Endodermal cell (in vitro differentiated cells): ENCODE measurements around the gene UNC13B. TPM values are rescaled to one million over a fixed set of nuclear protein-coding genes. Genes with fewer than 3 reads are reported as not detected.

Experiments used
- DNase-seq: peaks from one replicate; pipeline ENCODE4 v3.0.0-alpha.2; 2017
- H3K27ac ChIP-seq: 2 replicates; pipeline ENCODE4 v1.5.1; 2013; ENCODE audit warnings: mild to moderate bottlenecking, low read depth, low read length, moderate library complexity
- H3K27me3 ChIP-seq: 2 replicates; pipeline ENCODE4 v1.6.1; 2013; ENCODE audit warnings: mild to moderate bottlenecking, low read length, moderate library complexity; ENCODE audit not compliant: insufficient read depth, control insufficient read depth, poor library complexity, severe bottlenecking
- H3K36me3 ChIP-seq: 2 replicates; pipeline ENCODE4 v1.7.0; 2013; ENCODE audit warnings: mild to moderate bottlenecking, low read length, moderate library complexity; ENCODE audit not compliant: control insufficient read depth, insufficient read depth
- H3K4me1 ChIP-seq: one replicate; pipeline ENCODE4 v1.7.0; 2013; ENCODE audit warnings: low read length; ENCODE audit not compliant: control insufficient read depth, insufficient read depth
- H3K4me3 ChIP-seq: 2 replicates; pipeline ENCODE4 v1.5.1; 2013; ENCODE audit warnings: mild to moderate bottlenecking, low read length, moderate library complexity
- H3K9ac ChIP-seq: 2 replicates; pipeline ENCODE4 v1.6.1; 2013; ENCODE audit warnings: mild to moderate bottlenecking, low read length, moderate library complexity; ENCODE audit not compliant: poor library complexity, severe bottlenecking; ENCODE audit errors: extremely low read depth
- H3K9me3 ChIP-seq: 2 replicates; pipeline ENCODE4 v1.6.1; 2013; ENCODE audit warnings: mild to moderate bottlenecking, low read length, moderate library complexity; ENCODE audit not compliant: control insufficient read depth
- H3K27ac Mint-ChIP-seq: 2 replicates; pipeline ENCODE4 v1.8.0; 2020; ENCODE audit warnings: mixed read lengths
- H3K27me3 Mint-ChIP-seq: 2 replicates; pipeline ENCODE4 v1.8.0; 2021; ENCODE audit warnings: mild to moderate bottlenecking, mixed read lengths; ENCODE audit not compliant: insufficient read depth
- H3K36me3 Mint-ChIP-seq: 2 replicates; pipeline ENCODE4 v1.8.0; 2020; ENCODE audit warnings: low read depth, mixed read lengths
- H3K4me1 Mint-ChIP-seq: 2 replicates; pipeline ENCODE4 v1.8.0; 2020; ENCODE audit warnings: mixed read lengths
- H3K4me3 Mint-ChIP-seq: 2 replicates; pipeline ENCODE4 v1.8.0; 2020; ENCODE audit warnings: mild to moderate bottlenecking, moderate library complexity, mixed read lengths
- H3K9me3 Mint-ChIP-seq: 2 replicates; pipeline ENCODE4 v1.8.0; 2020; ENCODE audit warnings: mild to moderate bottlenecking, mixed read lengths
- WGBS, 2 experiments: methylation state at CpG; one replicate each; pipeline versions ENCODE4 v1.1.5 to v1.1.7; 2013; ENCODE audit warnings: missing lambda C conversion rate in 2 of 2, mixed read lengths in 1 of 2; ENCODE audit not compliant: insufficient coverage in 1 of 2, insufficient read length in 1 of 2; 5-methylcytosine and 5-hydroxymethylcytosine counted together
- total RNA-seq, 2 donors: library from RNA; stranded (reverse); fragmentation: NEBNext Ultra II Directional in 1 of 2; extraction: Animal tissue kit (Norgen Biotek cat#: 25700) in 1 of 2; gene quantifications; 2 replicates in 1 of 2; 3 replicates in 1 of 2; pipeline ENCODE4 v1.2.1, GENCODE V29; 2021
- TF ChIP-seq, protein P1 (sequence below): fragments of 200-600 bp; sonication (generic); conservative IDR thresholded peaks from 2 replicates; pipeline ENCODE4 v1.5.0; 2021; ENCODE audit warnings: antibody characterized with exemption, mild to moderate bottlenecking

The UNC13B gene
- total RNA-seq, 2 donors from 2014 or later, result 53.9 to 57.2 TPM

- H3K9me3 Mint-ChIP-seq, result peaks cover 17% of the 10 kb centered on the region
- no peak overlapping the region for H3K4me3 Mint-ChIP-seq
- no peaks in the 10 kb centered on the region for H3K27me3 Mint-ChIP-seq
- TF ChIP-seq, protein P1, sequence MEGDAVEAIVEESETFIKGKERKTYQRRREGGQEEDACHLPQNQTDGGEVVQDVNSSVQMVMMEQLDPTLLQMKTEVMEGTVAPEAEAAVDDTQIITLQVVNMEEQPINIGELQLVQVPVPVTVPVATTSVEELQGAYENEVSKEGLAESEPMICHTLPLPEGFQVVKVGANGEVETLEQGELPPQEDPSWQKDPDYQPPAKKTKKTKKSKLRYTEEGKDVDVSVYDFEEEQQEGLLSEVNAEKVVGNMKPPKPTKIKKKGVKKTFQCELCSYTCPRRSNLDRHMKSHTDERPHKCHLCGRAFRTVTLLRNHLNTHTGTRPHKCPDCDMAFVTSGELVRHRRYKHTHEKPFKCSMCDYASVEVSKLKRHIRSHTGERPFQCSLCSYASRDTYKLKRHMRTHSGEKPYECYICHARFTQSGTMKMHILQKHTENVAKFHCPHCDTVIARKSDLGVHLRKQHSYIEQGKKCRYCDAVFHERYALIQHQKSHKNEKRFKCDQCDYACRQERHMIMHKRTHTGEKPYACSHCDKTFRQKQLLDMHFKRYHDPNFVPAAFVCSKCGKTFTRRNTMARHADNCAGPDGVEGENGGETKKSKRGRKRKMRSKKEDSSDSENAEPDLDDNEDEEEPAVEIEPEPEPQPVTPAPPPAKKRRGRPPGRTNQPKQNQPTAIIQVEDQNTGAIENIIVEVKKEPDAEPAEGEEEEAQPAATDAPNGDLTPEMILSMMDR, result no peak
- no peak overlapping the region for H3K9ac ChIP-seq
- peaks cover 18% of the 10 kb centered on the region for H3K9me3 ChIP-seq
- no peak for DNase-seq
- no peaks in the 10 kb centered on the region for H3K27me3 ChIP-seq
- no peak overlapping the region for H3K4me3 ChIP-seq
- no peaks in the 10 kb centered on the region for H3K36me3 ChIP-seq
- no peaks in the 10 kb centered on the region for H3K4me1 ChIP-seq
- no peak overlapping the region for H3K27ac Mint-ChIP-seq
- no peaks in the 10 kb centered on the region for H3K4me1 Mint-ChIP-seq
- H3K36me3 Mint-ChIP-seq, result peaks cover 11% of the 10 kb centered on the region
- H3K27ac ChIP-seq, result no peak overlapping the region
- 88 to 89% methylated on average over 2 to 6 of the region's 6 CpGs for WGBS, 2 experiments
Measured at GRCh38 chr9:35220659-35221338, 59.0 kb downstream of the UNC13B start.

DNA sequence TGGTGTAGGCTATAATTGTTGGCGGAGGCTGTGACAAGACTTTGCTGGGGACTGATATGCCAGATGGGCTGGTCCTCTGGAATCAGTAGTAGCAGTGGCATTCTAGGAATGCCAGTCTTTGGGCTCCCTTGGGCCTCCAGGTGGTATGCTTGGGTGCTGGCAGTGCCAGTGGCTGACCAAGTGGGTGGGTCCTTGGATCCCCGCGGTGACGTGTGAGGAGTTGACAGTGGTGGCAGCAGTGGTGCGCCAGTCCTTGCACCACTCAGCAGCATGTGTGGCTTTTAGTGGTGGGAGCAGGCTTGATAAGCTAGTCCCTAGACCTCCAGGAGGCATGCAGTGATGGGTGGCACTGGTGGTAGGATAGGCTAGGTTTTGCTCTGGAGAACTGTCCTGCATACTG lies 63.9 kb downstream of the UNC13B start:
- no peaks in the 10 kb centered on the region for H3K4me1 ChIP-seq
- H3K27me3 ChIP-seq, result no peaks in the 10 kb centered on the region
- WGBS, 2 experiments, result 80 to 97% methylated on average over 2 to 5 of the region's 5 CpGs
- H3K36me3 ChIP-seq, result no peaks in the 10 kb centered on the region
- Mint-ChIP-seq H3K4me3 (no peak overlapping the region), H3K36me3 (peaks cover 11% of the 10 kb centered on the region), H3K27ac (no peak overlapping the region), H3K9me3 (peaks cover 17% of the 10 kb centered on the region), H3K27me3 (no peaks in the 10 kb centered on the region), H3K4me1 (no peaks in the 10 kb centered on the region)
- H3K4me3 ChIP-seq, result no peak overlapping the region
- peaks cover 18% of the 10 kb centered on the region for H3K9me3 ChIP-seq
- TF ChIP-seq, protein P1, result no peak
- no peak for DNase-seq
- no peak overlapping the region for H3K9ac ChIP-seq
- no peak overlapping the region for H3K27ac ChIP-seq

DNA sequence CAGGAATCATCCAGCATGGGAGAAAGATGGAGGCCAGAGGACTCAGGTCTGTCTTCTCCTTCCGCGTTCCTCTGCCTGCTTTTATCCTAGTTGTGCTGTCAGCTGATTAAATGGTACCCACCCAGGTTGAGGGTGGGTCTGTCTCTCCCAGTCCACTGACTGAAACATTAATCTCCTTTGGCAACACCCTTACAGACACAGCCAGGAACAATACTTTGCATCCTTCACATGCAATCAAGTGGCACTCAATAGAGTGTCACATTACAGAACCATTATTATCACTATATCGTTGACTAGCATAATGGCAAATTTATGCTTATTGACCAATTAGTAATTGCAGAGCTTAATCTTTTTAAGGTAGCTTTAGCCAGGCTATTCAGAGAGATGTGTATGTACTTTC lies 64.8 kb downstream of the UNC13B start:
- Mint-ChIP-seq H3K4me1 (no peaks in the 10 kb centered on the region), H3K9me3 (peaks cover 16% of the 10 kb centered on the region), H3K36me3 (peaks cover 11% of the 10 kb centered on the region), H3K4me3 (no peak overlapping the region), H3K27me3 (no peaks in the 10 kb centered on the region), H3K27ac (no peak overlapping the region)
- H3K4me1 ChIP-seq, result no peaks in the 10 kb centered on the region
- no peaks in the 10 kb centered on the region for H3K27me3 ChIP-seq
- no peak overlapping the region for H3K4me3 ChIP-seq
- DNase-seq, result no peak
- H3K9me3 ChIP-seq, result peaks cover 18% of the 10 kb centered on the region
- TF ChIP-seq, protein P1, result no peak
- H3K9ac ChIP-seq, result no peak overlapping the region
- H3K36me3 ChIP-seq, result no peaks in the 10 kb centered on the region
- no peak overlapping the region for H3K27ac ChIP-seq
- 93 to 100% methylated on average over 3 of the region's 3 CpGs for WGBS, 2 experiments
